CD4-positive, alpha-beta T cell treated with Interferon gamma for 1 hour (primary cell): ENCODE data around the gene CDC42BPB.
"Not testable (repeated sequence)": the region's sequence is repeated elsewhere in the genome, so short reads cannot be mapped to it uniquely, and the experiment has no call there.

ENCODE experiments used
- DNase-seq: peaks from one replicate; pipeline ENCODE4 v3.0.0-alpha.2; 2020

The CDC42BPB gene

GRCh38 chr14:103073367-103073875, 16.1 kb upstream of the CDC42BPB start:
- no peak for DNase-seq

- DNase-seq: no peak
Measured at GRCh38 chr14:103072595-103073366, 15.4 kb upstream of the CDC42BPB start.

DNA sequence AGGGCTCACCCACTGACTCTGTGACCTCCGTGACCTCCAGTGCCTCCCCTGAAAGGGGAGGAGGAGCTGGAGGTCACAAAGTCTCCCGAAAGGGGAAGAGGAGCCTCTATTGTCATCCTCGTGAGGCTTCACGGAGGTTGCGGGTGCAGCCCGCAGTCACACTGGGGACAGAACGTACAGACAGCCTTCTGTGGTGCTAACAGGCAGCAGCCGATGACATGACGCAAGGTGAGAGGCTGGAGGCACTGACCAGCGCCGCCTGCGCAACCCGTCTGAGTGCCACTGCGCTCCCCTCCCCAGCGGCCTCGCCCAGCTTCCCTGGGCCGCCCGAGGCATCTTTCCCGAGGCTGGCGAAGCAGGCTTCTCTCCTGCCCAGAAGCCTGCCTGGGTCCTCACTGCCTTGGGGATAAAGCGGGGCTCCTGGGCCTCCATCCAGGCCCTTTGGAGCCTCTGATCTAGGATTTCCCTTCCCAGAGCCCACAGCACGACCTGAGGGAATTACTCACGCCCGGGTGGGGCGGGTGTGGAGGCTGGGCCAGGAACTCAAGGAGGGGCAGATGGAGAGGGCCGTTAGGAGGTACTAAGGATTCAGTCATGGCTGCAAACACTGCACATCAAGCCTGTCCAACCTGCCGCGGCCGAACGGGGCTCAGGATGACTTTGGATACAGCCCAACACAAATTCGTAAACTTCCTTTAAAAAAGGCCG, 14.3 kb upstream of the CDC42BPB start:
- DNase-seq: no peak

DNA sequence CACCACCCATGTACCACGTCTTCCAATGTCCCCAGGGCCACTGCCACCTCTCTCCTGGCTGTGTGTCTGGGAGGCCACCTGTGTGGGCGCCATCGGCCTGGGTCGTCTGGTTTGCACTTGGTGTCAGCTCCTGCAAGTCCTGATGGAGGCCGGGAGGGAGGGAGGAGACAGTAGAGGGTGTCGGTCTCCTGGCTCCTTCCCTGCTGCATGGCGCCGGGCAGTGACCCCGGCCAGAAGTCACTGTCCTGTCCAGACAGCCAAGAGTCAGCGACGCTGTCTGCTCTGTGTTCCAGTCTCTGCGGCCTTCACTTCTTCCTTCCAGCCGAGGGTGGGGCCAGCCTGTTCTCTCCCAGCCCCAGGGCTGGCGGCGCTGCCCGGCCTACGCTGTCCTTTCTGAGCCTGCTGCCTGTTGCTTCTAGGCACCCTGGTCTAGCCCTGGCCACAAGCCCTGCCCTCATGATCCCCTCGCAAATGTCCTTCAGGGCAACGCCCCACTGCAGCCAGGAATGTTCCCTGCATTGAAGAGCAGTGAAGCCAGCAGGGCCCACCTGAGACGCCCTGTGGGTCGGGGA, 13.7 kb upstream of the CDC42BPB start:
- DNase-seq: no peak

DNA sequence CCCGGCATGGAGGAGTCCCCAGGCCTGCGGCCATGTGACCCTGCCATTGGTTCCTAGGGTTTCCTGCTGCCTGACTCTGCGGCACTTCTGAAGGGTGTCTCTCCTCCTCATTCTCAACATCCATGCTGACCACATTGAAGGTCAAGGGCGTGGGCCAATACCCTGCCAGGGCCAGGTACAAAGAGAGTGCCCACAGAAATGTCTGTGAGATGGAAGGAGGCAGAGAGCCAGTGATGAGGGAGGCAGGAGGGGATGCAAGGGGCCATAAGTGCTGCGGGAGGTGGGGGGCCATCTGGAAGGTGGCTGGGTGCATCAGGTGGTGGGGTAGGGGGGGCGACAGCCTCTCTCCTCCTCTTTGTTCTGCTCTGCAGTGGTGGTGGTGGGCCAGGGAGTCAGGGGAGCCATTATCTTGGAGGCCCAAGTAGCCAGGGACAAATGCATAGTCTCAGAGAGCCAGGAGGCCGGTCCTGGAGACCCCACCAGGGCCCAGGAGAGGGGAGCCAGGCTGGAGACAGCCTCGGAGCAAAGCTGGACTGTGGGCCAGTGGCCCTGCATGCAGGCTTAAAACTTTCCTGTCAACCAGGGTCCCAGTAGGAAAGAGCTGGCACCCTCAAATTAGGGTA, 13.0 kb upstream of the CDC42BPB start:
- no peak for DNase-seq

- no peak for DNase-seq
Measured at GRCh38 chr14:103068351-103069073, 11.2 kb upstream of the CDC42BPB start.

GRCh38 chr14:103067231-103067954, 10.0 kb upstream of the CDC42BPB start:
- DNase-seq: no peak

- no peak for DNase-seq
Measured at GRCh38 chr14:103066399-103066798, 9.1 kb upstream of the CDC42BPB start.

GRCh38 chr14:103065861-103066260, 8.5 kb upstream of the CDC42BPB start:
- no peak for DNase-seq

DNA sequence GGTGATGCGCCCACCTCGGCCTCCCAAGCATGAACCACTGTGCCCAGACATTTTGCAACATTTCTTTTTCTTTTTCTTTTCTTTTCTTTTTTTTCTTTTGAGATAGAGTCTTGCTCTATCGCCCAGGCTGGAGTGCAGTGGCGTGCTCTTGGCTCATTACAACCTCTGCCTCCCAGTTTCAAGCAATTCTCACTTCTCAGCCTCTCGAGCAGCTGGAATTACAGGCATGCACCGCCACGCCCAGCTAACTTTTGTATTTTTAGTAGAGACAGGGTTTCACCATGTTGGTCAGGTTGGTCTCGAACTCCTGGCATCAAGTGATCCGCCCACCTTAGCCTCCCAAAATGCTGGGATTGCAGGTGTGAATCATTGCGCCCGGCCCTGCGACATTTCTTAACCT, 7.6 kb upstream of the CDC42BPB start:
- no peak for DNase-seq

DNA sequence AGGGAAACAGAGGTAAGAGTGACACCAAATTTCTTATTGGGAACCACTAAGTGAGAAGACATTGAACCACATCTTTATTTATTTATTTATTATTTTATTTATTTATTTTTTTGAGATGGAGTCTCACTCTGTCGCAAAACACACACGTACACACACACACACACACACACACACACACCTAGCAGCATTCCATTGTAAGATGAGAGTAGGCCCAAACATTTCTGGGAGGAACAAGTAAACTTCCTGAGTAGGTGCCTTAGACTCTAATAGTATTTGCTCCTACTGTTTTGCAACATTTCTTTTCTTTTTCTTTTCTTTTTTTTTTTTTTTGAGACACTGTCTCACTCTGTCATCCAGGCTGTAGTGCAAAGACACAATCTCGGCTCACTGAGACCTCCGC, 7.1 kb upstream of the CDC42BPB start:
- no peak for DNase-seq

DNA sequence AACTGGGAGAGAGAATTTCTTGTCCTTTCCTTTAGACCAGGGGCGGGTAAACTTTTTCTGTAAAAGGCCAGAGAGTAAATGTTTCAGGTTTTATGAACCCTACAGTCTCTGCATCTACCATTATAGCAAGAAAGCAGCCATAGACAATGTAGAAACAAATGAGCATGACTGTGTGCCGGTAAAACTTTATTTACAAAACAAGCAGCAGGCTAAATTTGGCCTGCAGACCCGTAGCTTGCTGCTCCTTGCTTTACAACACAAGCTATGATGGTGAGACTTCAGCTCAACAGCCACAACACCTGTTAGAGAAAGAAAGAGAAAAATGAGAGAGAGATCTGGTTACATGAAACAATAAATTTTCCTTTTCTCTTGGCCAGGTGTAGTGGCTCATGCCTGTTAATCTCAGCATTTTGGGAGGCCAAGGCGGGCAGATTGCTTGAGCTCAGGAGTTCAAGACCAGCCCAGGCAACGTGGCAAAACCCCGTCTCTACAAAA, 4.2 kb upstream of the CDC42BPB start:
- DNase-seq: no peak

- no peak for DNase-seq
Measured at GRCh38 chr14:103059556-103059955, 2.2 kb upstream of the CDC42BPB start.

- no peak for DNase-seq
Measured at GRCh38 chr14:103058164-103059055, 1.1 kb upstream of the CDC42BPB start.

DNA sequence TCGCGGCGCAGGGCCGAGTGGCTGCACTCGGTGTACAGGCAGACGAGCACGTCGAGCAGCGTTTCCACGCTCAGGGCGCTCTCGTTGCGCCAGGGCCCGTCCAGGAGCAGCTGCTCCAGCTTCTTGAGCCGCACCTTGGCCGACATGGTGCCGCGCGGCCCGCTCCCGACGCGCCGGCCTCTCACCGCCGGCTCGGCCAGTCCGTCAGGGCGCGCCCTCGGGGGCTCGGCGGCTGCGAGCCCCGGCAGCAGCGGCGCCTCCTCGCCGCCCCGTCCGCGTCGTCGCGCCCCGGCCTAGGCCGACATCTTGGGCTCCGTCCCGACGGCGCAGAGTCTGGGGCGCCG, 349 bp downstream of the CDC42BPB start:
- DNase-seq: no peak

- no peak for DNase-seq
Measured at GRCh38 chr14:103056322-103057027, 874 bp downstream of the CDC42BPB start.

DNA sequence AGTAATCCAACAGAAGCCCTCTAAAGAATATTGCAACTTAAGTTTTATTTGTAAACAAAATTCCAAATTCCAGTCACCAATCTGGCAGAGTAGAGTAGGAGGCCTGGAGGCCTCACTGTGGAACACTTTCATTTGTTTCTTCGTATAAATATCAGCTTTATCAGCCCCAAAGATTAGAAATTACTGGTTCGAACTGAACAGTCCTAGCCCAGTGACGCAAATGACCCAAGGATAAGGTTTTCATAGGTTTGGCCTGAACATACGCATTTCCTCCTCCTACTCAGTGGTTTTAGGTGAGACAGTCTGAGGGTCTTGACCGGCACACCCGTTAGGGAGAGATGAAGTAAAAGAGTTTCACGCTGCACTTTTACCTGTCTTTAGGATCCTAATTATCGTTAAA, 1.7 kb downstream of the CDC42BPB start:
- DNase-seq: no peak

DNA sequence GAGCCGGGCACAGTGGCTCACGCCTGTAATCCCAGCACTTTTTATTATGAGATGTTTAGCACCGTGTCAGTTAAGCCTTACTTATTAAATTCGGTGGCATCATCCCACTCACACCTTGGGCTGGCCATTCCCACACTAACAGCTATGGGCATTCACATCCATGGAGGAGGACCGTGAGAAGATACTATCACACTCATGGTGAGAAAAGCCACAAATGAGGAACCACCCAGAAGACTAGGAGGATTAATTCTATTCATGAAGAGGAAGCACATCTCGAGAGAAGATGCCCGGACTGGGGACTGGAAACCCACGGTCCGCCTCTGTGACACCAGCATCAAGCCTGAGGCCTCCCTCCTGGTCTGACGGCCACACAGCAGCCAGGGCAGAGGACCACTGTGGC, 4.9 kb downstream of the CDC42BPB start:
- DNase-seq: no peak

GRCh38 chr14:103050935-103051334, 6.4 kb downstream of the CDC42BPB start:
- DNase-seq: no peak

DNA sequence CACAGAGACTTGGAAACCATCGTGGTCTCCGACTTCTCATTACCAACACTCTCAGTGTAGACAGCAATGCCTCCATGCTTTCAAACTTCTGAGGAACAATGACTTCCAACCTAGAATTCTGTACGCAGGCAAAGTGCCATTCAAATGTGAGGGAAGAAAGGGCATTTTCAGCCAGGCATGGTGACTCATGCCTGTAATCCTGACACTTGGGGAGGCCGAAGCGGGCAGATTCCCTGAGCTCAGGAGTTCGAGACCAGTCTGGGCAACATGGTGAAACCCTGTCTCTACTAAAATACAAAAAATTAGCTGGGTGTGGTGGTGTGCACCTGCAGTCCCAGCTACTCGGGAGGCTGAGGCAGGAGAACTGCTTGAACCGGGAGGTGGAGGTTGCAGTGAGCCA, 9.9 kb downstream of the CDC42BPB start:
- not testable (repeated sequence) for DNase-seq
